Natural killer cell (primary cell): Measurements from ENCODE around the gene BCAP31. TPM values are rescaled to one million over a fixed set of nuclear protein-coding genes. Genes with fewer than 3 reads are reported as not detected.
"Not testable (repeated sequence)": the region's sequence is repeated elsewhere in the genome, so short reads cannot be mapped to it uniquely, and the experiment has no call there.

Source experiments
- ATAC-seq, 3 donors: fragments of 150-1000 bp in 2 of 3; fragments of 200-7000 bp in 1 of 3; cut with Tn5 transposase; 1 replicate in 1 of 3; 2 replicates in 2 of 3; pipeline ENCODE4 v1.10.0; 2021; ENCODE audit warnings: mild to moderate bottlenecking in 2 of 3, moderate library complexity in 2 of 3
- DNase-seq, 2 donors: peaks; one replicate each; pipeline versions ENCODE4 v3.0.0 to v3.0.0-alpha.2; 2013 to 2021; ENCODE audit warnings: mixed read lengths in 1 of 2
- H3K27ac ChIP-seq: one replicate; pipeline ENCODE4 v1.5.1; 2013; ENCODE audit warnings: mild to moderate bottlenecking, low read length
- H3K27me3 ChIP-seq: one replicate; pipeline ENCODE4 v1.6.1; 2013; ENCODE audit warnings: low read length; ENCODE audit not compliant: control insufficient read depth, insufficient read depth
- H3K36me3 ChIP-seq: one replicate; pipeline ENCODE4 v1.6.1; 2013; ENCODE audit warnings: low read length; ENCODE audit not compliant: control insufficient read depth, insufficient read depth
- H3K4me1 ChIP-seq: one replicate; pipeline ENCODE4 v1.6.1; 2013; ENCODE audit warnings: low read length; ENCODE audit not compliant: control insufficient read depth, insufficient read depth
- H3K4me3 ChIP-seq: one replicate; pipeline ENCODE4 v1.5.1; 2013; ENCODE audit warnings: low read length
- H3K9me3 ChIP-seq: one replicate; pipeline ENCODE4 v1.6.1; 2013; ENCODE audit warnings: low read length; ENCODE audit not compliant: control insufficient read depth, insufficient read depth
- H3K27ac Mint-ChIP-seq, 2 donors: one replicate each; pipeline ENCODE4 v1.8.0; 2022; ENCODE audit warnings: mild to moderate bottlenecking in 2 of 2, mixed read lengths in 2 of 2, moderate library complexity in 1 of 2
- H3K27me3 Mint-ChIP-seq, 2 donors: one replicate each; pipeline ENCODE4 v1.8.0; 2022; ENCODE audit warnings: low read depth in 2 of 2, mixed read lengths in 2 of 2
- H3K36me3 Mint-ChIP-seq: one replicate; pipeline ENCODE4 v1.8.0; 2022; ENCODE audit warnings: mixed read lengths
- H3K4me1 Mint-ChIP-seq, 2 donors: one replicate each; pipeline ENCODE4 v1.8.0; 2022; ENCODE audit warnings: mixed read lengths in 2 of 2
- H3K4me3 Mint-ChIP-seq: one replicate; pipeline ENCODE4 v1.8.0; 2022; ENCODE audit warnings: mild to moderate bottlenecking, moderate library complexity, mixed read lengths
- H3K9me3 Mint-ChIP-seq, 2 donors: one replicate each; pipeline ENCODE4 v1.8.0; 2022; ENCODE audit warnings: mixed read lengths in 2 of 2
- WGBS: methylation state at CpG from one replicate; pipeline ENCODE4 v1.1.7; 2013; ENCODE audit warnings: missing lambda C conversion rate; ENCODE audit not compliant: insufficient coverage; 5-methylcytosine and 5-hydroxymethylcytosine counted together
- intact Hi-C: fragments of 100-400 bp; cut with micrococcal nuclease; formaldehyde crosslinking; loops from one replicate; pipeline ENCODE4 v1.14.2; 2022
- total RNA-seq, 4 donors: library from RNA; stranded (reverse); fragments of 120-200 nt in 1 of 4; gene quantifications; one replicate each; pipeline versions ENCODE4 v1.2.3 to v1.2.4, GENCODE V29; 2013 to 2022
- TF ChIP-seq, protein P1 (sequence below): fragments of 200-600 bp; IDR thresholded peaks from one replicate; pipeline ENCODE4 v1.8.0; 2022; ENCODE audit warnings: antibody characterized with exemption

Gene BCAP31
- total RNA-seq, 3 donors from 2014 or later (not counting 1 experiment from before 2014, with no cell fraction given), result 109 to 131 (median 119) TPM

DNA sequence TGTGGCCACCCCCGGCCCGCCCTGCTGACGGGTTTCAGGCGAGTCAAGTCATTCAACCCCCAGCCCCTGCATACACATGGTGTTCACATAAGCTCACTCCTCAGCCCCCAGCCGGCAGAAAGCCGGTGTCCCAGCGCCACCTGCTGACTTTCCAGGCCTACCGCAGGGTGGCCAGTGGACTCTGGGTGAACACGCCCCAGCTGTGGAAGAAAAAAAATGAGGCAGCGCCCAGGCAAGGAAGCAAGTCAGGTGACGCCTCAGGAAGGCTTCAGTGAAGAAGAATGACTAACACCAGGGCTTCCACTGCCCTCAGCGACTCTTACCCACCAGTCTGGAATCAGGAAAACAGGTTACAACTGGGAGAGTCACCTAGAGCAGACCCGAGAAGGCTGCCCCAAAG, 15.8 kb downstream of the BCAP31 start:
- Histone ChIP-seq H3K27me3 (no peaks in the 10 kb centered on the region), H3K27ac (no peak overlapping the region), H3K4me1 (no peaks in the 10 kb centered on the region), H3K36me3 (peaks cover 32% of the 10 kb centered on the region), H3K9me3 (no peaks in the 10 kb centered on the region), H3K4me3 (no peak overlapping the region)
- peaks cover 0 to 7% of the 10 kb centered on the region in 2 donors for H3K4me1 Mint-ChIP-seq
- intact Hi-C loops, result no loop called here
- no peaks in the 10 kb centered on the region for H3K36me3 Mint-ChIP-seq
- WGBS, result 51% methylated on average over 13 of the region's 13 CpGs
- no peaks in the 10 kb centered on the region for H3K9me3 Mint-ChIP-seq
- TF ChIP-seq, protein P1, sequence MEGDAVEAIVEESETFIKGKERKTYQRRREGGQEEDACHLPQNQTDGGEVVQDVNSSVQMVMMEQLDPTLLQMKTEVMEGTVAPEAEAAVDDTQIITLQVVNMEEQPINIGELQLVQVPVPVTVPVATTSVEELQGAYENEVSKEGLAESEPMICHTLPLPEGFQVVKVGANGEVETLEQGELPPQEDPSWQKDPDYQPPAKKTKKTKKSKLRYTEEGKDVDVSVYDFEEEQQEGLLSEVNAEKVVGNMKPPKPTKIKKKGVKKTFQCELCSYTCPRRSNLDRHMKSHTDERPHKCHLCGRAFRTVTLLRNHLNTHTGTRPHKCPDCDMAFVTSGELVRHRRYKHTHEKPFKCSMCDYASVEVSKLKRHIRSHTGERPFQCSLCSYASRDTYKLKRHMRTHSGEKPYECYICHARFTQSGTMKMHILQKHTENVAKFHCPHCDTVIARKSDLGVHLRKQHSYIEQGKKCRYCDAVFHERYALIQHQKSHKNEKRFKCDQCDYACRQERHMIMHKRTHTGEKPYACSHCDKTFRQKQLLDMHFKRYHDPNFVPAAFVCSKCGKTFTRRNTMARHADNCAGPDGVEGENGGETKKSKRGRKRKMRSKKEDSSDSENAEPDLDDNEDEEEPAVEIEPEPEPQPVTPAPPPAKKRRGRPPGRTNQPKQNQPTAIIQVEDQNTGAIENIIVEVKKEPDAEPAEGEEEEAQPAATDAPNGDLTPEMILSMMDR, result no peak
- DNase-seq (peak in 1 of 2 donors; percentile 50), ATAC-seq (peak in 1 of 3 donors; percentile 52)
- no peak overlapping the region for H3K27ac Mint-ChIP-seq
- H3K27me3 Mint-ChIP-seq, result no peaks in the 10 kb centered on the region
- H3K4me3 Mint-ChIP-seq, result no peak overlapping the region

DNA sequence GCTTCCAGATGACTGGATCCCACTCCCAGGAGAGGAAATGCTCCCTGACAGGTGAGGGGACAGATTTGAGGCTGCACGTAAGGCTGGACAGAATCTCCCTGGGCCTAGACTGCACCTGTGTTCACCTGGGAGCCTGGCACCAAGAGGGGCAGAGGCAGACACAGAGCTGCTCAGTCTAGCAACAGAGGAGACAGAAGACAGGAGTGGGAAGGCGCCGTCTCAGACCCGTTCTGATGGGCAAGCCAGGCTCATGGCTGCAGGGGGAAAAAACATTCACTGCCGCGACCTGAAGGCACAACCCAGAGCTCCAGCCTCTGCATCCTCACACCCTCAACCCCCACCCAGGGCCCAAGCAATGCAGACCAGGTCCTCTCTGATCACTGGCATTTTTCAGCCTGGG, 16.8 kb downstream of the BCAP31 start:
- ATAC-seq (no peak), DNase-seq (no peak)
- no peaks in the 10 kb centered on the region for H3K27me3 Mint-ChIP-seq
- TF ChIP-seq, protein P1, result no peak
- H3K27ac Mint-ChIP-seq, result no peak overlapping the region
- no peaks in the 10 kb centered on the region for H3K9me3 ChIP-seq
- no peaks in the 10 kb centered on the region for H3K27me3 ChIP-seq
- H3K4me1 Mint-ChIP-seq, result peaks cover 0 to 7% of the 10 kb centered on the region in 2 donors
- H3K4me3 Mint-ChIP-seq, result no peak overlapping the region
- WGBS, result 100% methylated on average over 1 of the region's 6 CpGs
- H3K36me3 Mint-ChIP-seq, result no peaks in the 10 kb centered on the region
- no peak overlapping the region for H3K4me3 ChIP-seq
- H3K9me3 Mint-ChIP-seq, result no peaks in the 10 kb centered on the region
- intact Hi-C loops, result no loop called here
- H3K36me3 ChIP-seq, result peaks cover 31% of the 10 kb centered on the region
- no peak overlapping the region for H3K27ac ChIP-seq
- H3K4me1 ChIP-seq, result no peaks in the 10 kb centered on the region

GRCh38 chrX:153706799-153707198, 17.4 kb downstream of the BCAP31 start:
- peaks cover 35% of the 10 kb centered on the region for H3K36me3 ChIP-seq
- 95% methylated on average over 9 of the region's 9 CpGs for WGBS
- Mint-ChIP-seq H3K4me3 (no peak overlapping the region), H3K4me1 (peaks cover 0 to 7% of the 10 kb centered on the region in 2 donors), H3K9me3 (no peaks in the 10 kb centered on the region), H3K27ac (peak overlapping the region in 1 of 2 donors; percentile 63), H3K36me3 (no peaks in the 10 kb centered on the region), H3K27me3 (no peaks in the 10 kb centered on the region)
- H3K4me1 ChIP-seq, result no peaks in the 10 kb centered on the region
- H3K4me3 ChIP-seq, result no peak overlapping the region
- no peak for DNase-seq
- H3K9me3 ChIP-seq, result no peaks in the 10 kb centered on the region
- TF ChIP-seq, protein P1, result no peak
- no peak overlapping the region for H3K27ac ChIP-seq
- H3K27me3 ChIP-seq, result no peaks in the 10 kb centered on the region
- intact Hi-C loops, result no loop called here
- ATAC-seq, result no peak

- H3K27ac ChIP-seq, H3K27me3 ChIP-seq, DNase-seq, H3K27me3 Mint-ChIP-seq, ATAC-seq, H3K9me3 ChIP-seq, H3K27ac Mint-ChIP-seq, H3K9me3 Mint-ChIP-seq, H3K36me3 Mint-ChIP-seq, intact Hi-C loops, H3K4me1 Mint-ChIP-seq, H3K4me3 ChIP-seq, H3K4me1 ChIP-seq, H3K4me3 Mint-ChIP-seq: not testable (repeated sequence)
- WGBS, result 97% methylated on average over 18 of the region's 18 CpGs
- peaks cover 42% of the 10 kb centered on the region for H3K36me3 ChIP-seq
These were observed 18.7 kb downstream of the BCAP31 start for GRCh38 chrX:153705403-153706060.

DNA sequence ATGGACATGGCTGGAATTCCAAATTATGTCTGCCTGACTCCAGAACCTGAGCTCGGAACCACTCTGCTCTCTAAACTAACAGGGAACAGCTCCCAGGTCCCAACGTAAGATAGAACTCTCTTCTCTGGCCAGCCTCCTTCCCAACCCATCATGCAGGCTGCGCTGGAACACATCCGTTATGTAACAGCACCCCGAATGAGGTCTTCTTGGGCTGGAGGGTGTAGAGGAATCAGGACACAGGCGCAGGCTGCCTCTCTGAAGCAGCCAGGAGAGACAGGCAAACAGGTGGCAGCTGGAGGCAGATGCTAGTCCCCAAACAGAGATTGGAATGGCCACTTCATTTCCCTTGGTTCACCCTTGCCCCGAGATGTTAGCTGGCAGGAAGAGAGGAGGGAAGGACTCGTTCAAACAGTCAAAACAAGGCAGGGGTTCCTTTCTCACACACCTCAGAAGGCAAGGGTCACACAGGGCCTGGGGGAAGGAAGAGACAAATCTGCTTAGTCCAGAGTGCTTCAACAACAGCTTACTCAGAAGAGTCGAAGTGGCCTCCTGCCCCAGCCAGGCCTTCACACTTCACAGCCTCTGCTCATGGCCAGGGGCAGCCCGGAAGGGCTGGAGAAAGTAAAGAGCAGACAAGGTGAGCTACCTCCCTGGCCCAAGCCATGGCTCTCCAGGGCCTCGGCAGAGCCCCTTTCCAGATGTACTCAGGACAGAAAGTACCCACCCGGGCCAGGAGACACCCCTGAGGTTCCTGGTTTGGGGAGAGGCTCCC, 19.4 kb downstream of the BCAP31 start:
- ATAC-seq, H3K27me3 ChIP-seq, H3K4me1 Mint-ChIP-seq, H3K4me1 ChIP-seq, H3K27me3 Mint-ChIP-seq, H3K9me3 Mint-ChIP-seq, DNase-seq, H3K36me3 Mint-ChIP-seq, H3K27ac ChIP-seq, intact Hi-C loops, H3K27ac Mint-ChIP-seq, H3K9me3 ChIP-seq, H3K4me3 ChIP-seq, H3K4me3 Mint-ChIP-seq: not testable (repeated sequence)
- H3K36me3 ChIP-seq, result peaks cover 38% of the 10 kb centered on the region
- WGBS, result 96% methylated on average over 9 of the region's 12 CpGs
